H1 (cell line): ENCODE results near the gene RALGAPA2. TPM values are rescaled to one million over a fixed set of nuclear protein-coding genes. Genes with fewer than 3 reads are reported as not detected.

Experiments used
- CTCF ChIA-PET: fragments of 300-600 bp; sonication (Branson Sonifier 250); formaldehyde crosslinking; loops from one replicate; lab custom pipeline; 2021; ENCODE audit not compliant: partially characterized antibody; lab: Charles Lee
- POLR2A ChIA-PET: fragments of 300-600 bp; sonication (Branson Sonifier 250); formaldehyde crosslinking; loops from one replicate; lab custom pipeline; 2021; ENCODE audit warnings: inconsistent platforms; ENCODE audit not compliant: partially characterized antibody; lab: Charles Lee
- DNase-seq, 2 experiments: peaks; one replicate each; pipeline versions ENCODE4 v3.0.0 to v3.0.0-alpha.2; 2010 to 2022; ENCODE audit warnings: low spot score in 2 of 2, low read depth in 1 of 2, mixed read lengths in 1 of 2
- FAIRE-seq: peaks from 2 replicates; lab custom pipeline; 2011; peaks lifted over from hg19 to GRCh38; lab: Jason Lieb, UNC
- H2AFZ ChIP-seq: 2 replicates; pipeline ENCODE4 v1.8.1; 2012; ENCODE audit warnings: low read length, inconsistent platforms
- H2AK5ac ChIP-seq: 2 replicates; pipeline ENCODE4 v1.6.1; 2013; ENCODE audit warnings: low read depth, low read length
- H2BK120ac ChIP-seq: replicated peaks from 2 replicates; pipeline ENCODE3; 2013; ENCODE audit warnings: low read depth, low read length, inconsistent platforms
- H2BK12ac ChIP-seq: 2 replicates; pipeline ENCODE4 v1.6.1; 2013; ENCODE audit warnings: low read depth, low read length
- H2BK15ac ChIP-seq: 2 replicates; pipeline ENCODE4 v1.6.1; 2013; ENCODE audit warnings: low read length
- H2BK20ac ChIP-seq: 2 replicates; pipeline ENCODE4 v1.6.1; 2013; ENCODE audit warnings: low read length
- H2BK5ac ChIP-seq: 2 replicates; pipeline ENCODE4 v1.6.1; 2013; ENCODE audit warnings: low read depth, low read length
- H3K14ac ChIP-seq: 2 replicates; pipeline ENCODE4 v1.6.1; 2013; ENCODE audit warnings: inconsistent platforms; ENCODE audit not compliant: insufficient read length
- H3K18ac ChIP-seq: 2 replicates; pipeline ENCODE4 v1.6.1; 2013; ENCODE audit warnings: low read length; ENCODE audit errors: extremely low read depth
- H3K23ac ChIP-seq: 2 replicates; pipeline ENCODE4 v1.6.1; 2013; ENCODE audit warnings: inconsistent platforms; ENCODE audit not compliant: insufficient read length
- H3K23me2 ChIP-seq: 2 replicates; pipeline ENCODE4 v1.6.1; 2013; ENCODE audit warnings: low read depth, low read length
- H3K27ac ChIP-seq: 2 replicates; pipeline ENCODE4 v1.6.1; 2011; ENCODE audit warnings: low read depth, low read length, inconsistent platforms
- H3K27me3 ChIP-seq, 4 experiments: replicated peaks in 1 of 4; 1 replicate in 1 of 4; 2 replicates in 3 of 4; pipeline versions ENCODE4 v1.6.1 to v1.8.1; 2011 to 2013; ENCODE audit warnings: low read length in 3 of 4, mild to moderate bottlenecking in 3 of 4, inconsistent platforms in 2 of 4, mixed read lengths in 2 of 4, moderate library complexity in 1 of 4; ENCODE audit not compliant: control insufficient read depth in 3 of 4, insufficient read depth in 3 of 4; ENCODE audit errors: extremely low read depth in 1 of 4
- H3K36me3 ChIP-seq, 4 experiments: 2 replicates each; pipeline versions ENCODE4 v1.6.1 to v1.8.1; 2011 to 2013; ENCODE audit warnings: mild to moderate bottlenecking in 4 of 4, low read length in 3 of 4, moderate library complexity in 2 of 4, control low read depth in 1 of 4, inconsistent platforms in 1 of 4; ENCODE audit not compliant: insufficient read depth in 4 of 4, control insufficient read depth in 2 of 4
- H3K4ac ChIP-seq: replicated peaks from 2 replicates; pipeline ENCODE3; 2013; ENCODE audit warnings: low read length, low read depth, mixed read lengths, inconsistent platforms; ENCODE audit not compliant: insufficient read length
- H3K4me1 ChIP-seq, 4 experiments: replicated peaks in 1 of 4; 1 replicate in 1 of 4; 2 replicates in 3 of 4; pipeline versions ENCODE4 v1.6.1 to v1.8.1; 2011 to 2013; ENCODE audit warnings: low read length in 3 of 4, inconsistent platforms in 2 of 4, mixed read lengths in 1 of 4; ENCODE audit not compliant: insufficient read depth in 4 of 4, control insufficient read depth in 3 of 4
- H3K4me2 ChIP-seq, 2 experiments: 2 replicates each; pipeline versions ENCODE4 v1.6.1 to v1.8.1; 2011 to 2013; ENCODE audit warnings: low read depth in 2 of 2, low read length in 2 of 2, control low read depth in 1 of 2, inconsistent platforms in 1 of 2, mild to moderate bottlenecking in 1 of 2; ENCODE audit not compliant: insufficient read depth in 1 of 2
- H3K4me3 ChIP-seq, 4 experiments: fragments of 200-600, 300-600 bp in 1 of 4; sonication (generic), shearing (Covaris generic), sonication (Bioruptor Twin) in 1 of 4; 2 replicates each; pipeline versions ENCODE4 v1.5.1 to v1.8.1; 2011 to 2016; ENCODE audit warnings: low read length in 4 of 4, low read depth in 3 of 4, control low read depth in 2 of 4, inconsistent platforms in 2 of 4, mild to moderate bottlenecking in 2 of 4, mixed read lengths in 1 of 4, moderate library complexity in 1 of 4; ENCODE audit not compliant: insufficient read depth in 2 of 4; ENCODE audit errors: extremely low read depth in 1 of 4
- H3K56ac ChIP-seq: replicated peaks from 2 replicates; pipeline ENCODE3; 2013; ENCODE audit warnings: low read depth, mild to moderate bottlenecking, mixed read lengths, low read length, inconsistent platforms; ENCODE audit not compliant: insufficient read length
- H3K79me1 ChIP-seq: 2 replicates; pipeline ENCODE4 v1.6.1; 2013; ENCODE audit warnings: low read depth, low read length, control low read depth
- H3K79me2 ChIP-seq, 2 experiments: 2 replicates each; pipeline versions ENCODE4 v1.6.1 to v1.8.1; 2012 to 2013; ENCODE audit warnings: low read length in 2 of 2, mild to moderate bottlenecking in 2 of 2, inconsistent platforms in 1 of 2; ENCODE audit not compliant: insufficient read depth in 2 of 2, control insufficient read depth in 1 of 2
- H3K9ac ChIP-seq, 4 experiments: replicated peaks in 1 of 4; 1 replicate in 1 of 4; 2 replicates in 3 of 4; pipeline versions ENCODE4 v1.6.1 to v1.8.1; 2011 to 2013; ENCODE audit warnings: low read depth in 3 of 4, low read length in 3 of 4, control low read depth in 2 of 4, mild to moderate bottlenecking in 2 of 4, moderate library complexity in 2 of 4, inconsistent platforms in 1 of 4; ENCODE audit errors: extremely low read depth in 1 of 4
- H3K9me3 ChIP-seq, 2 experiments: 2 replicates each; pipeline versions ENCODE4 v1.6.1 to v1.8.1; 2012 to 2013; ENCODE audit warnings: mild to moderate bottlenecking in 2 of 2, moderate library complexity in 2 of 2, control low read depth in 1 of 2, inconsistent platforms in 1 of 2, low read depth in 1 of 2, low read length in 1 of 2, mixed read lengths in 1 of 2; ENCODE audit not compliant: insufficient read depth in 2 of 2
- H4K20me1 ChIP-seq, 2 experiments: replicated peaks in 1 of 2; 2 replicates each; pipeline versions ENCODE3 to v1.8.1; 2011 to 2013; ENCODE audit warnings: inconsistent platforms in 2 of 2, low read length in 2 of 2, mild to moderate bottlenecking in 1 of 2; ENCODE audit not compliant: insufficient read depth in 2 of 2, control insufficient read depth in 1 of 2
- H4K5ac ChIP-seq: 2 replicates; pipeline ENCODE4 v1.6.1; 2013; ENCODE audit warnings: low read length, low read depth, mixed read lengths, inconsistent platforms; ENCODE audit not compliant: insufficient read length
- H4K8ac ChIP-seq: 2 replicates; pipeline ENCODE4 v1.8.0; 2013; ENCODE audit warnings: mild to moderate bottlenecking, moderate library complexity, low read length, inconsistent platforms; ENCODE audit not compliant: insufficient read depth; ENCODE audit errors: extremely low read depth
- H4K91ac ChIP-seq: replicated peaks from 2 replicates; pipeline ENCODE3; 2013; ENCODE audit warnings: low read length, mixed read lengths, inconsistent platforms; ENCODE audit not compliant: insufficient read length
- CREB1 ChIP-seq: IDR thresholded peaks from 2 replicates; pipeline ENCODE4 v1.6.1; 2012; ENCODE audit warnings: inconsistent platforms
- JUN ChIP-seq: IDR thresholded peaks from 2 replicates; pipeline ENCODE4 v1.6.1; 2011; ENCODE audit warnings: low read depth, mild to moderate bottlenecking, improper control_type of control experiment, low read length
- POLR2A ChIP-seq, 2 experiments: IDR thresholded peaks; 1 replicate in 1 of 2; 2 replicates in 1 of 2; pipeline ENCODE4 v1.6.1; 2011; ENCODE audit warnings: low read depth in 2 of 2, low read length in 2 of 2, mild to moderate bottlenecking in 2 of 2; ENCODE audit errors: control extremely low read depth in 1 of 2
- POU5F1 ChIP-seq: IDR thresholded peaks from 2 replicates; pipeline ENCODE4 v1.6.1; 2011; ENCODE audit warnings: low read depth, mild to moderate bottlenecking, low read length, moderate library complexity
- SIRT6 ChIP-seq: IDR thresholded peaks from one replicate; pipeline ENCODE4 v1.7.1; 2012; ENCODE audit warnings: low read length, inconsistent platforms
- TCF12 ChIP-seq: IDR thresholded peaks from 2 replicates; pipeline ENCODE4 v1.6.1; 2011; ENCODE audit warnings: low read depth, mild to moderate bottlenecking, low read length
- WGBS, 2 experiments: shearing (Covaris generic) in 1 of 2; methylation state at CpG; one replicate each; pipeline versions ENCODE4 v1.1.6 to v1.1.7; 2013 to 2015; ENCODE audit warnings: low lambda C conversion rate in 2 of 2, mixed read lengths in 2 of 2, inconsistent platforms in 1 of 2, low coverage in 1 of 2, missing lambda C conversion rate in 1 of 2; ENCODE audit not compliant: insufficient replicate concordance in 2 of 2, insufficient coverage in 1 of 2, insufficient read length in 1 of 2; ENCODE audit errors: extremely low coverage in 1 of 2, missing lambda C conversion rate in 1 of 2; 5-methylcytosine and 5-hydroxymethylcytosine counted together
- polyA plus RNA-seq, 7 experiments: library from polyadenylated mRNA; depleted of rRNA in 3 of 7; stranded (reverse) in 5 of 7; unstranded in 2 of 7; fragments of >200 nt in 5 of 7; fragments of 200-250 nt in 2 of 7; gene quantifications; 1 replicate in 5 of 7; 2 replicates in 1 of 7; 4 replicates in 1 of 7; pipeline versions ENCODE4 v1.2.1 to v1.2.3, GENCODE V29; 2011 to 2013; ENCODE audit warnings: missing spikeins in 2 of 7, mixed read lengths in 2 of 7
- total RNA-seq: library from RNA; stranded (reverse); fragmentation: NEBNext Ultra II Directional; extraction: Animal tissue kit (Norgen Biotek cat#: 25700); gene quantifications from 2 replicates; pipeline ENCODE4 v1.2.1, GENCODE V29; 2021

RALGAPA2 gene
- total and polyA plus RNA-seq, 2 of the 8 experiments (the other 6 are each of a cell fraction or from before 2014, with no cell fraction given): 5.1 to 25.5 TPM

- TF ChIP-seq CREB1 (no peak), TCF12 (no peak), JUN (no peak), POLR2A (IDR thresholded peaks at IDR 0.05; ENCODE audit: control extremely low read depth in 1 of 2, low read depth in 2 of 2, low read length in 2 of 2) (no peak), SIRT6 (no peak), POU5F1 (no peak)
- CTCF ChIA-PET: interaction anchor here (0.6 kb wide), 1 partner anchor 250 kb away, joined by 3 read pairs; no protein-coding TSS in a partner anchor
- H3K27ac ChIP-seq: no peak overlapping the region
- FAIRE-seq (no peak), DNase-seq (no peak)
- no peak overlapping the region for H2BK20ac ChIP-seq
- no peak overlapping the region for H2BK12ac ChIP-seq
- no peaks in the 10 kb centered on the region for H3K36me3 ChIP-seq
- H3K4me3 ChIP-seq: no peak overlapping the region
- H3K23me2 ChIP-seq: no peaks in the 10 kb centered on the region
- peaks cover 0 to 12% of the 10 kb centered on the region in 2 experiments; a peak in 2 of 4 replicates for H3K9me3 ChIP-seq
- H3K18ac ChIP-seq: no peak overlapping the region
- no peak overlapping the region for H2AFZ ChIP-seq
- H4K91ac ChIP-seq: no peak overlapping the region
- H3K4ac ChIP-seq: no peak overlapping the region
- no peak overlapping the region for H4K8ac ChIP-seq
- no peak overlapping the region for H3K56ac ChIP-seq
- no peaks in the 10 kb centered on the region for H3K4me1 ChIP-seq
- no peak overlapping the region for H4K5ac ChIP-seq
- WGBS, 2 experiments: 91% methylated on average over 3 of the region's 3 CpGs; no CpG with 5 or more reads in 1 of the 2 experiments
- H2BK15ac ChIP-seq: no peak overlapping the region
- H3K79me1 ChIP-seq: no peaks in the 10 kb centered on the region
- H3K4me2 ChIP-seq: no peak overlapping the region
- H2BK120ac ChIP-seq: no peak overlapping the region
- no peak overlapping the region for H2AK5ac ChIP-seq
- POLR2A ChIA-PET: no interaction called here
- no peak overlapping the region for H3K9ac ChIP-seq
- no peak overlapping the region for H3K23ac ChIP-seq
- H2BK5ac ChIP-seq: no peak overlapping the region
- H3K14ac ChIP-seq: no peak overlapping the region
- no peaks in the 10 kb centered on the region for H3K27me3 ChIP-seq
- no peaks in the 10 kb centered on the region for H4K20me1 ChIP-seq
- H3K79me2 ChIP-seq: no peaks in the 10 kb centered on the region
These were observed 358.9 kb downstream of the RALGAPA2 start for GRCh38 chr20:20353576-20353975.
